ENCODE measurements around the gene ARID5B.

DNA sequence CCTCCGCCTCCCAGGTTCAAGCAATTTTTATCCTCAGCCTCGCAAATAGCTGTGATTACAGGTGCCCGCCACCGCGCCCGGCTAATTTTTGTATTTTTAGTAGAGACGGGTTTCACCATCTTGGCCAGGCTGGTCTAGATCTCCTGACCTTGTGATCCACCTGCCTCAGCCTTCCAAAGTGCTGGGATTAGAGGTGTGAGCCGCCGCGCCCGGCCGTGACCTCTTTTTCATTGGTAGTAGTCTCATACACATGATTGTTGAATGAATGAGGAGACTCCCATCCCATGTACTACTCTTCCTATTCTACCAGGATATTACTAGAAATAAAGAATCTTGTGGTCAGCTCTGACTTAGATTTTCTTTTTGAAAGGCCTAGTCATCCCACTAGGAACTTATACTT is 56.8 kb downstream of the ARID5B start:
- no peak for TF ChIP-seq CTCF (conservative IDR thresholded peaks at IDR 0.05; ENCODE audit: low read length)
- TF ChIP-seq EZH2phosphoT487 (IDR thresholded peaks at IDR 0.05; ENCODE audit: borderline replicate concordance), result no peak
